HG02840 (cell line): ENCODE results near the gene INSYN2B.
"Not testable (repeated sequence)": the region's sequence is repeated elsewhere in the genome, so short reads cannot be mapped to it uniquely, and the experiment has no call there.

Experiments used
- ATAC-seq: cut with Tn5 transposase; IDR thresholded peaks from one replicate; pipeline ENCODE4 v1.9.1; 2021; ENCODE audit warnings: mild to moderate bottlenecking, moderate library complexity, moderate number of reproducible peaks; ENCODE audit not compliant: unreplicated experiment, low FRiP score

The INSYN2B gene

GRCh38 chr5:169861934-169862333 lies 118.4 kb downstream of the INSYN2B start:
- no peak for ATAC-seq

DNA sequence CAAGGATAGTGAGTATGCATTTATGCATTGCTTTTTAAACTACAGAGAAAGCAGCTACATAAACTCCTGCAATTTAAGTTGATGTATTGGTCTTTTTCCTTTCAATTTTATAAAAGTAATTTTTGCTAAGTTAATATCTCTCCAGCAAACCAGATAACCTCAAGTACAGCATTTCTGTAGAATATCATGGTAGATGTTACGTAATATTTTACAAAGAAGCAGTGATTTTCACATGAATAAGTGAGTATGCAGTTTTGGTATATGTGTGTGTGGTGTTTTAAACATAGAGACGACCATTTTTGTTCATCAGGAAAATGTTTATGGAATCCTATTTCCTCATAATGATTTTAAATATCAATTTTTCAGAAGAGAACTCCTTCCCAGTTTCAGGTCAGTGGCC lies 118.9 kb downstream of the INSYN2B start:
- ATAC-seq, result no peak

DNA sequence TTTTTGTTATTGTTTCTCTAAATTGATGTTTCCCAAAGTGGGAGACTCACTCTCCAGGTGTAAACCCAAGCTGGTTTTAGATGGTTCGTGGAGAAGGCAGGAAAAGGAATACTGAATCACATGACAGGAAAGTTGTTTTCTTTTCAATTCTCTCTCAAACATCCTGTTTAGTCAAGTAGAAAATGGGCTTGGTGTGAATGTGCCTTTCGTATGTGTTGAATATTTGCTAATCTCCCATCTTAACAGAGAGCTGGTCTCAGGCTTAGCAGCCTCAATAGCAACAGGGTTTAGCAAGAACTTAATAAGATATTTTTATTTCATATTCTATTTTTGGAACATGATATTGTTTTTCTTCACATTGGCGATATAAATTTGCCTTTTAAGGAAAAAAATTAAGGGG lies 119.7 kb downstream of the INSYN2B start:
- no peak for ATAC-seq

- no peak for ATAC-seq
Observed at GRCh38 chr5:169856571-169856970, 123.7 kb downstream of the INSYN2B start.

GRCh38 chr5:169851321-169851850 lies 128.9 kb downstream of the INSYN2B start:
- no peak for ATAC-seq

DNA sequence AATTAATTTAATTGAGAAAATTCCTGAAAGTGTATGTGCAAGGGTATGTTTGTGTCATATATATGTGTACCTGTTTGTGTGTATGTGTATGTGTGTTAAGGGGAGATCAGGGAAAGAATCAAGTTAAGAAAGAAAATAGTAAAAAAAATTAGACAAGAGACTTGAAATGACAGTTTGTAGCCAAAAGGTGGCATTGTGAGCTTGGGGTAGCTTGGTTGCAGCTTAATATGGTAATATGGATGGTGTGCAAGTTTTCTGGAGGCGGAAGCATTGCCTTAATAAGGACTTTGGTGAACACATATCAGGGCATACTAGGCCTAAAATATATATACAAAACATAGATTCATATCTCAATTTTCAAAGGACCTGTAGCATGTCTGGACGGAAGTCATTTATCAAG lies 129.9 kb downstream of the INSYN2B start:
- ATAC-seq, result no peak

- ATAC-seq, result no peak
Observed at GRCh38 chr5:169848792-169849191, 131.5 kb downstream of the INSYN2B start.

GRCh38 chr5:169848271-169848670 lies 132.0 kb downstream of the INSYN2B start:
- ATAC-seq, result no peak

DNA sequence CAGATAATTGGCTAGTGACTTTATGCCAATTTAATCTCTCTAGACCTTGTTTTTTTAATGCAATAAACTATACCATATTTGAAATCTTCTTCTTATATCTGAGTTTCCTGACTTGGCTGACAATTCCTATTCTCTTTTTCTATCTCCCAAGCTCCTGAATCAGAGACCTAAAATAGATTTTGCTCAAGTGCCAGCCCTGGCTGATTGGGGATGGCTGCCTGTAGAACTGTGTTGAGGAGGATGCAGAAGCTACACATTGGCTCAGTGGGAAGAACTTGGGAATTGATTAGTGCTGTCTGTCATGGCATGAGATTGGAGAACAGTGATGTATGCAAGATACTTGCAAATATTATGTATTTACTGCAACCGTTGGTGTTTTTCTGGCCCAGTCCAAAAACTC lies 132.8 kb downstream of the INSYN2B start:
- ATAC-seq, result no peak

DNA sequence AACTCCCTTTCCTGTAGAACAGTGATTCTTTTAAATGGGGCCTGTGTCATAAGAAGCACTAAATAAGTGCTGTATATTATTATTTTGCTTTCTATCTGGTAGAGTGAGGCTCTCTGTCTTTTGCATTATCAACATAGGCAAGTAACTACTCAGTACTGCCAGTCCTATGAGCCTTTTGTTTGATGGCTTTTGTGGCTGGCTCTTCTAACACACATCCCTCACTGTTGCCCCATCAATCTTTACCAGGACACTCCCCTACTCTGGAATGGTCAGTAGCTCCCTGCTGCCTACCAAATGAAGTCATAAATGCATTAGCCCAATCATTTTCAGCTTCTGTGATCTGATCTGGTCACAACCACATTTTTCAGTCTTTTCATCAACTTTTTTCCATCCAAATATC lies 137.6 kb downstream of the INSYN2B start:
- ATAC-seq, result no peak

- ATAC-seq, result no peak
Observed at GRCh38 chr5:169840405-169840804, 139.9 kb downstream of the INSYN2B start.

GRCh38 chr5:169838688-169839087 lies 141.6 kb downstream of the INSYN2B start:
- peak; percentile 65 for ATAC-seq

- no peak for ATAC-seq
Observed at GRCh38 chr5:169837686-169838085, 142.6 kb downstream of the INSYN2B start.

GRCh38 chr5:169836835-169837536 lies 143.3 kb downstream of the INSYN2B start:
- ATAC-seq, result no peak

DNA sequence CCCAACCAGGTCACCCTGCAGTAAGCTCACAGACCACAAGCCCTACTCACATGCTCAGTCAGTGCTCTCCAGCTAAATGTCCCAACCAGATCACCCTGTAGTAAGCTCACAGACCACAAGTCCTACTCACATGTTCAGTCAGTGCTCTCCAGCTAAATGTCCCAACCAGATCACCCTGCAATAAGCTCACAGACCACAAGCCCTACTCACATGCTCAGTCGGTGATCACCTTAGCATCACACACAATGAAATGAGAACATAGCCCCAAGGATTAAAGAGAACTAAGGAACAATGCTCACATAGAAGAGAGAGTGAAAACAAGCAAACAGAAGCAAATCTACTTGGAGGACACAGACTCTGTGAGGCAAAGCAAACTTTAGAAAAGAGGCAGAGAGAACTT lies 145.8 kb downstream of the INSYN2B start:
- ATAC-seq, result not testable (repeated sequence)

- ATAC-seq, result not testable (repeated sequence)
Observed at GRCh38 chr5:169833681-169834292, 146.5 kb downstream of the INSYN2B start.

DNA sequence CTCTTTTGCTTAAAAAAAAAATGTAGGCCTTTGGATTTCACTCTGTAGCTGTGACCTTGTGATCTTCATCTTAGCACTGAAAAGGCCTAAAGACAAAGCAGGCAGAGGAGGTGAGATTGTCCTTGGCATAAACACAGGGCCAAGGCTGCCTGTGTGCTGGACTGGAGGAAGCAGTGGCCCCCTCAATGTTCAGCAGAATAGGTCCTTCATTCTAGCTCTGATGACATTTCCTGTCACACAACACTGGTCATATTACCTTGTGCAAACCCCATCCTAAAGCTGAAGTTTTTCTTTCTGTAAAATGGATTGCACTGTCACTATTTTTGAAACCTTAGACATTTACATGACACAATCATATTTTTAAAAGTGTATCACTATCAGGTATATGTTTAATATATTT lies 147.4 kb downstream of the INSYN2B start:
- ATAC-seq, result no peak

GRCh38 chr5:169832304-169832703 lies 148.0 kb downstream of the INSYN2B start:
- no peak for ATAC-seq

DNA sequence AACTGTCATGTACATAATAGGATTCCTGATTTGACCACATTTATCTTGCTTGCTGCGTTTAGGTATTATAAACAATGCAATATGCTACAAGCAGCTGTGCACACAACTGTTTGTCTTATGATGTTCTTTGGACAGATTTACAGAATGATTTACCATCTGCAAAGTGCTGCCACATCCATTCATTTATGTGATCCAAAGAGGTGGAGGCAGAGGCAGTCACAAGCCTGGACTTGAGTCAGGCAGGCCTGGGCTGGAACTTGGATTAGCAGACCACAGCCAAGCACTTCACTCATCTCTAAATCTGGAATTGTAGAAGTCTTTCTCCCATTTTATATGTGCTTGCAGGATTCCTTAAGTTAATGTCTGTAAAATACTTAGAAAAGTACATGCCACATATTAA lies 149.0 kb downstream of the INSYN2B start:
- ATAC-seq, result no peak

DNA sequence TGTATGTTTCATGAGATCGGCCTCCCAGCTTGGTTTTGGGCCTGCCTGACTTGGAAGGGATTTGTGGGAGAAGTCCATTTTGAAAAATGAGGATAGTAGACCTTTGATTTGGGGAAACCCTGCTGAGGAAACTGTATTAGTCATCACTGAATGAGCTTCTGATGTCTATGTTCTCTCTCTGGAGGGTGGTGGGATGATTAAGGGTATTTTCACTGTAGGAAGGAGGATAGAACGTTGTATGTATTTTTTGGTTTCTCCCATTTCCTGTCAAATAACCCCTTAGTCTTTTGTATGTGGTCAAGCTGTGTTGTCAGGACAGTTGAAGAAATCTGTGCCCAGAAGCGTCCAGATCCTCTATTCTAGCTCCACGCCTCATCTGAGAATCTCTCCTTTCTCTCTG lies 151.9 kb downstream of the INSYN2B start:
- no peak for ATAC-seq

DNA sequence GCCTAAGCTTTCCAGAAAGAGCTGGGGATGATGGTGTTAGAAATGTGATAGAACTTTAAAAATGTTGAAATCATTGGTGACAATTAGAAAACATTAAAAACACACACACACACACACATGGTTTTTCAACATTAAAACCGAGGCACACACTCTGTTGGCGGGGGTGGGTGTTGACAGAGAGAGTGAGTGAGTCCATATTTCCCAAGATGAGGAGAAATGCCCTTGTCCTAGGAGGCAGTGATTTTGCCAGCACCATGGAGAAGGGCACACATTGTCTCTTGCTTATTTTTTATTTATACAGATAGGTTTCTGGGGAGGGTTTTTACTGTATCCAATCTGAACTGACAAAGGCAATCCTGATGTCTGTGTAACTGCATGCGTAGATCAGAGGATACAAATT lies 152.5 kb downstream of the INSYN2B start:
- ATAC-seq, result no peak

DNA sequence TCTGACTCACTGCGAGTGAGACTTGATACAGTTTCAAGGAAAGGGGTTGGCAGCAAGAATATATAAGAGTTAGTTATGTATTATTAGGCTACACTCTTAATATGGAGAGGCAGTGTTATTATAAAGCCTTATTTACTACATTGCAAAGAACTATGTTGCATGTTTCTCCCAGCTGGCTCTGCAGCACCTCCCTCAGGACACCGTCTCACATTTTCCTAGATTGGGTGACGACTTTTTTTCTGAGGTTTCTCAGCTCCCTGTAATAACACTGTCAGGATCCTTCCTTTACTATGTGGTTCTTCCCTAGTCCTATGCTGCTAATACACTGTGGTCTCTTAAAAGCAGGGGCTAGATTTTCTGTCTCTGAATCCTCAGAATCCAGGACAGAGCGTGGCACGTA lies 153.7 kb downstream of the INSYN2B start:
- ATAC-seq, result no peak
